ENCODE measurements around the gene TRPM8.
"Not testable (repeated sequence)": the region's sequence is repeated elsewhere in the genome, so short reads cannot be mapped to it uniquely, and the experiment has no call there.

Gene TRPM8

GRCh38 chr2:233938676-233939370, 21.6 kb downstream of the TRPM8 start:
- no peak for DNase-seq (ENCODE audit: low read depth)

DNA sequence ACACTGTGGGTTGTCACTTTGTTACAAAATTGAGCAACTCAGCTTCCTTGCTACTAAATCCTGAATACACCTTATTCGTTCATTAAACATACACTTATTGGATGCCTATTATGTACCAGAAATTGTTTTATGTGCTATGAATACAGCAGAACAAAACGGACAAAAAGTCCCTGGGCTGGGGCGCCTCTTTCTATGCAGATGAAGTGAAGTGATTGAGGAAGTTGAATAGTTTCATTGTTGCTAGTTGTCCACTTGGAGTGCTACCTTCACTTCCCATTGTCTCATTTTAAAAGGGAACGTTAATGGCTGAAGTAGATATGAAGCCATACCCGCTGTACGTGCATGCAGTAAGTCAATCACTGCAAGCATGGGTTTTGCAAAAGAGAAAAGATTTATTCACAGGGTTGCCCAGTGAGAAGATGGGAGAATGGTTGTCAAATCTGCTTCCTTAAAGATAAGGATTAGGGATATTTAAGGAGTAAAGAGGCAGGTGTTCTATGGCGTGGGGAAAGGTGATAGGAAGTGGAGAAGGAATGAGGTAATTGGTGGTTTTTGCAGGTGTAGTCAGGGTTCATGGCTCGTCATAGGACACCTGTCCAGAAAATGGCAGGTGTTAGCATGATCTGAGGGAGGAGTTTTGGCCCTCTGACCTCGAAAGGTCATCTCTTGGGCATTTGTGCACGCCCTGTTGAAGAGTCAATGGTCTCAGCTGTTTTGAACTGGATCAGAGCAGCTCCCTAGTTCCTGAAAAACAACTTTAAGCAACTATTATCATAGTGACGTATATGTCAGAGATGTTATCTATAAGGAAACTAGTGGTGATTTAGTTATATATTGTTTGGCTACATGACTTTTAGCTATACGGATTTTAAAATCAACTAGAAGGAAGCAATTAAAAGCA, 23.5 kb downstream of the TRPM8 start:
- DNase-seq (ENCODE audit: low read depth), result no peak

DNA sequence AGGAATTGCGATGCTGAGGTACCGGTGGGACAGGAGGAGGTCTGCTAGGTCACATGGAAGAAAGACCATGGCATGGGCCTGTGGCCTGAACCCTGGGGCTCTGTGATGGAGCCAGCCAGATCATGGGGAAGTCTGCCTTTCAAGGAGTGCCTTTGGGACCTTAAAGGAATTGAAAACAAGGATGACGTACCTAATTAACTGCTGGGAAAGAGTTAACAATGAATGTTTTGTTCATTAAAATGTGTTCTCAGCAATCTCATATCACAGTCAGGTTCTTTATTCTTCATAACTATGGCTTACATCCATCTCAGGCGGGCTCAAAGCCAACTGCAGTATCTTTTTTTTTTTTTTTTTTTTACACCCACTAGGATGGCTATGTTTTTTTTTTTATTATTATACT, 25.6 kb downstream of the TRPM8 start:
- no peak for DNase-seq (ENCODE audit: low read depth)

- DNase-seq (ENCODE audit: low read depth), result no peak
These were observed 27.1 kb downstream of the TRPM8 start for GRCh38 chr2:233944269-233944668.

- DNase-seq (ENCODE audit: low read depth), result no peak
These were observed 27.5 kb downstream of the TRPM8 start for GRCh38 chr2:233944722-233945121.

DNA sequence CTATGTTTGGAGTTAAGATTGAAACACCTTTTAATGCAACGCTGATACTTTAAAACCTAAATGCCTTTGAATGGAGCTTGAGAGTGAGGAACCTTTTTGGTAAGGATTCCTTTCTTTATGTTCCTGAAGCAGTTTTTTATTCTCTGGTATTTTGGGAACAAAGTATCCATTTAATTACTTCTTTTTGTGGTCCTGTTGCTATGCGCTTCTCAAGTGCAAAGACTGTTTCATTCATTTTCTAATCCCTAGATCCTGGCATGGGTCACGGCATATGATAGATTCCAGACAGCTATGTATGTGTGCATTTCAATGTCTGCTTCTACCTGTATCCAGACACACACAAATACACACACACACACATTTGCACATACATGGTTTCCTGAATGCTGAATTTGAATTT, 28.0 kb downstream of the TRPM8 start:
- DNase-seq (ENCODE audit: low read depth), result no peak

DNA sequence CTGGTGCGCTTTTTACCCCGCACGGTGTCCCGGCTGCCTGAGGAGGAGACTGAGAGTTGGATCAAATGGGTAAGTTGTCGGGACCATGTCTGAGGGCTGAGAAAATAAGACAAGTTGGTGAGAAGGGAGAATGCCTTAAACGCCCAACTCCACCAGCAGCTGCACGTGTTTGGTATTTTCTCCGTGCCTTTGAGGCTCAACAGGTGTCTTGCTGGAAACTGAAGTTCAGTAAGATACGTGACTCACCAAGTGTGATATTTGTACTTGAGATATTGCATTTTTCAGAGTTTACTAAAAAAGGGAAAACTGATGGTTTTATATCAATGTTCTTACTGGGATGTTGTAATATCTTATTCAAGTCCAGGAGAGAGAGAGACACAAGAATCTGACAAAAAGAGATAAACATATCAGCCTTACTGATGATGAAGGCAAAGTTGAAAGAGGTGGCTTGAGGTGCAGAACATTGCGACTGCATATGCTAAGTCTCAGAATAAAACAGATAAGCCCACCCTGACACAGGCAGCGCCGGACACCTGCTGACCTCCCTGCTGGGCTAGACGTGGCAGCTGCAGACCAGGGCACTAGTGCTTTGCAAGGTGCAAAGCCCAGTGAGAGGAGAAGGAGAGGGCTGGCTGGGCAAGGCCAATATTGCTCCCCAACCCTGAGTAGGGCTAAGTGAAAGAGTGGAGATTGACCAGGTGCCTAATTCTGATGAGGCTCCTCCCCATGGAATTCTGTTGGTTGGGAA, 33.1 kb downstream of the TRPM8 start:
- no peak for DNase-seq (ENCODE audit: low read depth)

DNA sequence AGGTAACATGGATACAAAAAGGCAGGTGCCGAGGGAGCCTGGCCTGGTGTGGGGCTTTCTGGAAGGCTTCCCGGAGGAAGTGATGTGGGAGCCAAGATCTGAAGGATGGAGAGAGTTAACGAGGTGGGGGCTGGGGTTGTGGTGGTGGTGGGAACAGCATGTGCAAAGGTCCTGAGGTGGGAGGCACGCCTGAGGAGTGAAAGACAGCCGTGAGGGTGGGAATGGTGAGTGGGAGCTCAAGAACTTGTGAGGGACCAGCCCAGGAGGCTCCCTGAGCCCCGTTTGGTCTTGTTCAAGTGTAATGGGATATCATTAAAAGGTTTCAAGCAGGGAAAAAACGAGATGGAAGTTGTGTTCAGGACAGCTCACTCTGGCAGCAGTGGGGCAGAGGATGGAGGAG, 35.2 kb downstream of the TRPM8 start:
- DNase-seq (ENCODE audit: low read depth), result no peak

- DNase-seq (ENCODE audit: low read depth), result no peak
These were observed 36.1 kb downstream of the TRPM8 start for GRCh38 chr2:233953087-233953801.

- no peak for DNase-seq (ENCODE audit: low read depth)
These were observed 43.0 kb downstream of the TRPM8 start for GRCh38 chr2:233960203-233960602.

- DNase-seq (ENCODE audit: low read depth), result no peak
These were observed 44.7 kb downstream of the TRPM8 start for GRCh38 chr2:233961905-233962304.

- DNase-seq (ENCODE audit: low read depth), result no peak
These were observed 47.4 kb downstream of the TRPM8 start for GRCh38 chr2:233964581-233964980.

- no peak for DNase-seq (ENCODE audit: low read depth)
These were observed 47.9 kb downstream of the TRPM8 start for GRCh38 chr2:233965032-233965603.

DNA sequence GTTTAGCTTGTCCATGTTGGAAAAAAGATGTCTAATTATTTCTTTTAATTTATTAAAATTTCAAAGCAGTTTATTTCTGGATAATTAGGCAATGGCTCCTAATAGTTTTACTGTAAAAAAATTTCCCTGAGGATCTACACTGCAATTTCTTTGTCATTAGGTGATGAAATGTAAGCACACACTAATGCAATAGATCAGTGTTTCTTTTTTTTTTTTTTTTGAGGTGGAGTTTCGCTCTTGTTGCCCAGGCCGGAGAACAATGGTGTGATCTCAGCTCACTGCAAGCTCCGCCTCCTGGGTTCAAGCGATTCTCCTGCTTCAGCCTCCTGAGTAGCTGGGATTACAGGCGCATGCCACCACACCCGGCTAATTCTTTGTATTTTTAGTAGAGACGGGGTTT, 48.5 kb downstream of the TRPM8 start:
- DNase-seq (ENCODE audit: low read depth), result not testable (repeated sequence)

DNA sequence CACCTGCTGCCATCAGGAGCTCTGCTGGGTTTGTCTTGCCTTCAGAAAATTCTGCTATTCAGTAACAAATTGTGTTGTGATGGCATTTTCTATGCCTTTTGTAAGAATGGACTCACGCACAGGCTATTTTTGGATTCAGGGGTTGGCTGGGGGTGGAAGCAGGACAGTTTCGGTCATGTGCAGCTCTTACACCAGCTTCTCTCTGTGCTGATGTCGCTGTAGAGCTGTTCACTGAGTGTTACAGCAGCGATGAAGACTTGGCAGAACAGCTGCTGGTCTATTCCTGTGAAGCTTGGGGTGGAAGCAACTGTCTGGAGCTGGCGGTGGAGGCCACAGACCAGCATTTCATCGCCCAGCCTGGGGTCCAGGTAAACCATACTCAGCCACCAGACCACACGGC, 49.2 kb downstream of the TRPM8 start:
- no peak for DNase-seq (ENCODE audit: low read depth)

DNA sequence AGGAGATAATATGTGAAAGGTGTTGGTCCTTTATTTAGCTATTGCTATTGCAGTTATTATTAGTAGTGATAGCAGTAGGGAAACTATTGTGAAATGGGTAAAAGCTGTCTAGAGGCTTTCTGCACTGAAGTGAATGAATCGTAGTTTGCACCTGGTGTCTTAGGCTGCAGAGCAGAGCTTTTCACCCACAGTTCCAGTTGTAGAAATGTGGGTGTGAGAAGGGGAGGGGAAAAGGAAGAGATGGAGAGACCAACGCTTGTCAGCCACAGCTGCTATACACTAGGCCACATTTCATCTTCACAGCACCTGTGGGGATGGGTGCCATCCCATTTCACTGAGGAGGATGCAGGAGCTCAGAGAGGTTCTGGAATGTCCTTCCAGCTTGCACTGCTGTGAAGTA, 50.0 kb downstream of the TRPM8 start:
- no peak for DNase-seq (ENCODE audit: low read depth)

- no peak for DNase-seq (ENCODE audit: low read depth)
These were observed 51.4 kb downstream of the TRPM8 start for GRCh38 chr2:233968556-233968955.

GRCh38 chr2:233972460-233972859, 55.3 kb downstream of the TRPM8 start:
- not testable (repeated sequence) for DNase-seq (ENCODE audit: low read depth)

DNA sequence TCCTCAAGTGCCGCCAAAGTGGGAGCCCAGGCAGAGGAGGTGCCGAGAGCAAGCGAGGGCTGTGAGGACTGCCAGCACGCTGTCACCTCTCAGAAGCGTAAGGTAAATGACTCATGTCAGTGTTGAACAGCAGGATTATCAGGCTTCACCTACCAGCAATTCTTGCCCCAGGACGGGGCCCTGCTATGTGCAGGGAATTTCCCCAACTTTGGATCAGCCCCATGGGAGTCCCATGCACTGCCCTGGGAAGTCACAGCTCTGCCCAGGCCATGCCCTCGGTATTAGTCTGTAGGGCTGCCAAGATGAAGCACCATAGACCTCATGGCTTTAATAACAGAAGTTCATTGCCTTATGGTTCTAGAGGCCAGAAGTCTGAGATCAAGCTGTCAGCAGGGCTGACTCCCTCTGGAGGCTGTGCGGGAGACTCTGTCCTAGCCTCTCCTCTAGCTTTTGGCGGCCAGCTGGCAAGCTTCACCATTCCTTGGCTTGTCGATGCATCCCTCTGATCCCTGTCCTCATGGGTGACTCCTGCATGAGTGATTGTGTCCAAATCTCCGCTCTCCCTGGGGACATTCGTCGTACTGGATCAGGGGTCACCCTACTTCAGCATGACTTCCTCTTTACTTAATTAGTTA, 55.9 kb downstream of the TRPM8 start:
- DNase-seq (ENCODE audit: low read depth), result no peak

- DNase-seq (ENCODE audit: low read depth), result no peak
These were observed 56.6 kb downstream of the TRPM8 start for GRCh38 chr2:233973786-233974185.

GRCh38 chr2:233974530-233975071, 57.4 kb downstream of the TRPM8 start:
- no peak for DNase-seq (ENCODE audit: low read depth)

All from stimulated activated CD4-positive, alpha-beta T cell treated with anti-CD3 and anti-CD28 coated beads, Interleukin-2, amount 100 ng/mL, for 4 hours (primary cell).